CD14-positive monocyte (primary cell): ENCODE data around the gene CST7. TPM values are rescaled to one million over a fixed set of nuclear protein-coding genes. Genes with fewer than 3 reads are reported as not detected.

Source experiments
- DNase-seq, 3 donors: peaks; one replicate each; pipeline ENCODE4 v3.0.0-alpha.2; 2011 to 2022
- H2AFZ ChIP-seq: 2 replicates; pipeline ENCODE4 v1.6.0; 2012; ENCODE audit warnings: mild to moderate bottlenecking, low read depth, low read length, inconsistent platforms; ENCODE audit not compliant: insufficient read depth, poor library complexity, severe bottlenecking
- H3K27ac ChIP-seq, 2 donors: 1 replicate in 1 of 2; 2 replicates in 1 of 2; pipeline ENCODE4 v1.5.1; 2012 to 2013; ENCODE audit warnings: low read length in 2 of 2, control low read depth in 1 of 2, inconsistent platforms in 1 of 2, low read depth in 1 of 2, mild to moderate bottlenecking in 1 of 2
- H3K27me3 ChIP-seq, 2 donors: one replicate each; pipeline versions ENCODE4 v1.6.0 to v1.6.1; 2011 to 2013; ENCODE audit warnings: low read length in 2 of 2; ENCODE audit not compliant: control insufficient read depth in 2 of 2, insufficient read depth in 2 of 2
- H3K36me3 ChIP-seq, 2 donors: replicated peaks in 1 of 2; 1 replicate in 1 of 2; 2 replicates in 1 of 2; pipeline versions ENCODE4 v1.5.1 to v1.6.1; 2012 to 2013; ENCODE audit warnings: low read length in 2 of 2, control low read depth in 1 of 2, inconsistent platforms in 1 of 2, mild to moderate bottlenecking in 1 of 2; ENCODE audit not compliant: insufficient read depth in 2 of 2, control insufficient read depth in 1 of 2
- H3K4me1 ChIP-seq, 2 donors: 1 replicate in 1 of 2; 2 replicates in 1 of 2; pipeline versions ENCODE4 v1.5.1 to v1.6.1; 2012 to 2013; ENCODE audit warnings: low read length in 2 of 2, control low read depth in 1 of 2, inconsistent platforms in 1 of 2, mild to moderate bottlenecking in 1 of 2, moderate library complexity in 1 of 2; ENCODE audit not compliant: insufficient read depth in 2 of 2, control insufficient read depth in 1 of 2
- H3K4me2 ChIP-seq: replicated peaks from 2 replicates; pipeline ENCODE3; 2012; ENCODE audit warnings: low read length, moderate library complexity, mild to moderate bottlenecking; ENCODE audit not compliant: poor library complexity, severe bottlenecking; ENCODE audit errors: extremely low read depth
- H3K4me3 ChIP-seq, 3 experiments: fragments of 200-600 bp in 1 of 3; sonication (generic) in 1 of 3; replicated peaks in 1 of 3; 1 replicate in 2 of 3; 2 replicates in 1 of 3; pipeline ENCODE4 v1.5.1; 2011 to 2013; ENCODE audit warnings: low read length in 3 of 3, mild to moderate bottlenecking in 3 of 3, control low read depth in 2 of 3, low read depth in 2 of 3, inconsistent platforms in 1 of 3, moderate library complexity in 1 of 3
- H3K79me2 ChIP-seq: 2 replicates; pipeline ENCODE4 v1.6.0; 2012; ENCODE audit warnings: mild to moderate bottlenecking, control low read depth, inconsistent platforms, low read length, moderate library complexity; ENCODE audit not compliant: insufficient read depth
- H3K9ac ChIP-seq: 2 replicates; pipeline ENCODE4 v1.6.0; 2017; ENCODE audit warnings: low read length, mild to moderate bottlenecking; ENCODE audit not compliant: insufficient read depth, poor library complexity, severe bottlenecking
- H3K9me3 ChIP-seq, 2 donors: replicated peaks in 1 of 2; 1 replicate in 1 of 2; 2 replicates in 1 of 2; pipeline versions ENCODE4 v1.5.1 to v1.6.1; 2012 to 2013; ENCODE audit warnings: low read length in 2 of 2, control low read depth in 1 of 2; ENCODE audit not compliant: control insufficient read depth in 1 of 2, insufficient read depth in 1 of 2
- H4K20me1 ChIP-seq: 2 replicates; pipeline ENCODE4 v1.6.0; 2012; ENCODE audit warnings: mild to moderate bottlenecking, low read length, control low read depth, moderate library complexity; ENCODE audit not compliant: insufficient read depth
- H3K27ac Mint-ChIP-seq, 7 donors: one replicate each; pipeline ENCODE4 v1.8.0; 2020; ENCODE audit warnings: mild to moderate bottlenecking in 7 of 7, mixed read lengths in 7 of 7, moderate library complexity in 6 of 7, inconsistent platforms in 2 of 7
- H3K27me3 Mint-ChIP-seq, 3 donors: one replicate each; pipeline ENCODE4 v1.8.0; 2021 to 2022; ENCODE audit warnings: low read depth in 3 of 3, mild to moderate bottlenecking in 3 of 3, mixed read lengths in 3 of 3, moderate library complexity in 3 of 3, inconsistent platforms in 1 of 3
- H3K36me3 Mint-ChIP-seq, 2 donors: one replicate each; pipeline ENCODE4 v1.8.0; 2020; ENCODE audit warnings: mixed read lengths in 2 of 2, inconsistent platforms in 1 of 2, mild to moderate bottlenecking in 1 of 2
- H3K4me1 Mint-ChIP-seq: one replicate; pipeline ENCODE4 v1.8.0; 2020; ENCODE audit warnings: mild to moderate bottlenecking, mixed read lengths
- H3K4me3 Mint-ChIP-seq, 2 donors: one replicate each; pipeline ENCODE4 v1.8.0; 2020; ENCODE audit warnings: mild to moderate bottlenecking in 2 of 2, mixed read lengths in 2 of 2, moderate library complexity in 1 of 2
- H3K9me3 Mint-ChIP-seq, 7 donors: one replicate each; pipeline ENCODE4 v1.8.0; 2020 to 2022; ENCODE audit warnings: mixed read lengths in 7 of 7, mild to moderate bottlenecking in 6 of 7, moderate library complexity in 6 of 7, inconsistent platforms in 2 of 7
- CTCF ChIP-seq: fragments of 200-600 bp; IDR thresholded peaks from one replicate; pipeline ENCODE4 v1.8.0; 2022; ENCODE audit warnings: antibody characterized with exemption, mild to moderate bottlenecking
- WGBS: methylation state at CpG from one replicate; pipeline ENCODE4 v1.1.5; 2013; ENCODE audit warnings: missing lambda C conversion rate; ENCODE audit not compliant: insufficient coverage; 5-methylcytosine and 5-hydroxymethylcytosine counted together
- intact Hi-C, 2 donors: fragments of 100-400 bp; cut with micrococcal nuclease; formaldehyde crosslinking; loops; one replicate each; pipeline versions ENCODE4 v1.15.0 to v1.15.1; 2023
- polyA plus RNA-seq, 3 donors: library from polyadenylated mRNA; depleted of rRNA in 1 of 3; unstranded in 2 of 3; stranded (reverse) in 1 of 3; fragments of 300-500 nt in 2 of 3; fragments of >200 nt in 1 of 3; fragmentation: Illumina TruSeq in 2 of 3; gene quantifications; 1 replicate in 2 of 3; 2 replicates in 1 of 3; pipeline ENCODE4 v1.2.3, GENCODE V29; 2012 to 2021

Gene CST7
- polyA plus RNA-seq, 3 donors = 1.2 to 3.2 (median 1.8) TPM

GRCh38 chr20:24954151-24954550 is 5.1 kb downstream of the CST7 start:
- H3K9me3 ChIP-seq = no peaks in the 10 kb centered on the region
- no peak overlapping the region for H3K4me3 ChIP-seq
- H3K36me3 Mint-ChIP-seq = peaks cover 17 to 33% of the 10 kb centered on the region in 2 donors
- H3K4me3 Mint-ChIP-seq = no peak overlapping the region
- H2AFZ ChIP-seq = no peak overlapping the region
- H3K4me1 Mint-ChIP-seq = peaks cover 68% of the 10 kb centered on the region
- H3K27me3 ChIP-seq = no peaks in the 10 kb centered on the region
- H3K27ac ChIP-seq = peak overlapping the region; percentile 64 to 78
- H3K9me3 Mint-ChIP-seq = peaks cover 0 to 3% (median 0%) of the 10 kb centered on the region in 7 donors
- peaks cover 57% of the 10 kb centered on the region for H3K79me2 ChIP-seq
- peak overlapping the region in 6 of 7 donors; percentile 41 to 88 (median 74) for H3K27ac Mint-ChIP-seq
- 80% methylated on average over 1 of the region's 8 CpGs for WGBS
- intact Hi-C loops = no loop called here
- peaks cover 19 to 20% of the 10 kb centered on the region in 2 donors for H3K36me3 ChIP-seq
- no peak overlapping the region for H3K4me2 ChIP-seq
- TF ChIP-seq CTCF = no peak
- H3K4me1 ChIP-seq = peaks cover 58 to 62% of the 10 kb centered on the region in 2 donors
- H3K9ac ChIP-seq = peak overlapping the region; percentile 27
- no peaks in the 10 kb centered on the region for H4K20me1 ChIP-seq
- peaks cover 0 to 8% (median 0%) of the 10 kb centered on the region in 3 donors for H3K27me3 Mint-ChIP-seq
- no peak for DNase-seq

GRCh38 chr20:24954566-24954965 is 5.5 kb downstream of the CST7 start:
- H3K4me2 ChIP-seq = peak overlapping the region; percentile 11
- H3K9me3 ChIP-seq = no peaks in the 10 kb centered on the region
- H3K4me3 ChIP-seq = no peak overlapping the region
- no peak for TF ChIP-seq CTCF
- WGBS = no CpG with 5 or more reads among the region's 2 CpGs
- no peak for DNase-seq
- intact Hi-C loops = no loop called here
- H3K27me3 Mint-ChIP-seq = peaks cover 0 to 4% (median 0%) of the 10 kb centered on the region in 3 donors
- H3K9me3 Mint-ChIP-seq = peaks cover 0 to 3% (median 0%) of the 10 kb centered on the region in 7 donors
- peak overlapping the region; percentile 27 for H3K9ac ChIP-seq
- peaks cover 21 to 37% of the 10 kb centered on the region in 2 donors for H3K36me3 Mint-ChIP-seq
- no peaks in the 10 kb centered on the region for H3K27me3 ChIP-seq
- peaks cover 54 to 58% of the 10 kb centered on the region in 2 donors for H3K4me1 ChIP-seq
- H3K36me3 ChIP-seq = peaks cover 22 to 24% of the 10 kb centered on the region in 2 donors
- no peaks in the 10 kb centered on the region for H4K20me1 ChIP-seq
- peak overlapping the region in 6 of 7 donors; percentile 60 to 88 (median 76) for H3K27ac Mint-ChIP-seq
- H3K27ac ChIP-seq = peak overlapping the region; percentile 64 to 78
- peak overlapping the region; percentile 13 to 16 for H3K4me3 Mint-ChIP-seq
- no peak overlapping the region for H2AFZ ChIP-seq
- peaks cover 64% of the 10 kb centered on the region for H3K4me1 Mint-ChIP-seq
- peaks cover 53% of the 10 kb centered on the region for H3K79me2 ChIP-seq
